Peyer's patch (tissue), 4 donors: ENCODE measurements around the gene METTL24. TPM values are rescaled to one million over a fixed set of nuclear protein-coding genes. Genes with fewer than 3 reads are reported as not detected.

Experiments
- DNase-seq, 3 donors: peaks; one replicate each; pipeline ENCODE4 v3.0.0-alpha.2; 2017 to 2019
- H3K27ac ChIP-seq, 4 donors: fragments of 200-600 bp; sonication (generic); one replicate each; pipeline ENCODE4 v1.5.1; 2016 to 2019
- H3K27me3 ChIP-seq, 2 donors: fragments of 200-600 bp; sonication (generic); one replicate each; pipeline ENCODE4 v1.5.1; 2019
- H3K36me3 ChIP-seq, 3 donors: fragments of 200-600 bp; sonication (generic); one replicate each; pipeline ENCODE4 v1.5.1; 2016 to 2019
- H3K4me1 ChIP-seq, 4 donors: fragments of 200-600 bp; sonication (generic); one replicate each; pipeline ENCODE4 v1.5.1; 2016 to 2019
- H3K4me3 ChIP-seq, 4 donors: fragments of 200-600 bp; sonication (generic); 1 replicate in 3 of 4; 2 replicates in 1 of 4; pipeline ENCODE4 v1.5.1; 2016 to 2019; ENCODE audit warnings: mild to moderate bottlenecking in 1 of 4
- H3K9me3 ChIP-seq, 4 donors: fragments of 200-600 bp; sonication (generic); one replicate each; pipeline ENCODE4 v1.5.1; 2016 to 2019; ENCODE audit warnings: mild to moderate bottlenecking in 1 of 4
- POLR2A ChIP-seq, 2 donors: fragments of 450-650 bp; IDR thresholded peaks; one replicate each; pipeline ENCODE4 v1.5.1; 2017; ENCODE audit warnings: antibody characterized with exemption in 2 of 2, mild to moderate bottlenecking in 2 of 2, moderate library complexity in 2 of 2
- total RNA-seq, 4 donors: library from RNA; depleted of rRNA; stranded (reverse); fragments of >200 nt; gene quantifications; one replicate each; pipeline ENCODE4 v1.1.0, GENCODE V29; 2016
- TF ChIP-seq, protein P1 (sequence below), 6 experiments: fragments of 450-650 bp in 4 of 6; fragments of 200-600 bp in 2 of 6; sonication (generic) in 1 of 6; IDR thresholded peaks; one replicate each; pipeline ENCODE4 v1.5.1; 2017 to 2019; ENCODE audit warnings: antibody characterized with exemption in 6 of 6, mild to moderate bottlenecking in 3 of 6, moderate library complexity in 1 of 6

Gene METTL24
- total RNA-seq, 4 donors from 2014 or later: 3.9 to 11.2 (median 6.8) TPM

GRCh38 chr6:110270165-110270564 lies 88.0 kb downstream of the METTL24 start:
- no peaks in the 10 kb centered on the region for H3K36me3 ChIP-seq
- H3K27ac ChIP-seq: no peak overlapping the region
- no peaks in the 10 kb centered on the region for H3K27me3 ChIP-seq
- H3K4me3 ChIP-seq: no peak overlapping the region
- H3K4me1 ChIP-seq: no peaks in the 10 kb centered on the region
- no peaks in the 10 kb centered on the region for H3K9me3 ChIP-seq
- no peak for DNase-seq
- TF ChIP-seq POLR2A (IDR thresholded peaks at IDR 0.05): no peak
- TF ChIP-seq, protein P1, sequence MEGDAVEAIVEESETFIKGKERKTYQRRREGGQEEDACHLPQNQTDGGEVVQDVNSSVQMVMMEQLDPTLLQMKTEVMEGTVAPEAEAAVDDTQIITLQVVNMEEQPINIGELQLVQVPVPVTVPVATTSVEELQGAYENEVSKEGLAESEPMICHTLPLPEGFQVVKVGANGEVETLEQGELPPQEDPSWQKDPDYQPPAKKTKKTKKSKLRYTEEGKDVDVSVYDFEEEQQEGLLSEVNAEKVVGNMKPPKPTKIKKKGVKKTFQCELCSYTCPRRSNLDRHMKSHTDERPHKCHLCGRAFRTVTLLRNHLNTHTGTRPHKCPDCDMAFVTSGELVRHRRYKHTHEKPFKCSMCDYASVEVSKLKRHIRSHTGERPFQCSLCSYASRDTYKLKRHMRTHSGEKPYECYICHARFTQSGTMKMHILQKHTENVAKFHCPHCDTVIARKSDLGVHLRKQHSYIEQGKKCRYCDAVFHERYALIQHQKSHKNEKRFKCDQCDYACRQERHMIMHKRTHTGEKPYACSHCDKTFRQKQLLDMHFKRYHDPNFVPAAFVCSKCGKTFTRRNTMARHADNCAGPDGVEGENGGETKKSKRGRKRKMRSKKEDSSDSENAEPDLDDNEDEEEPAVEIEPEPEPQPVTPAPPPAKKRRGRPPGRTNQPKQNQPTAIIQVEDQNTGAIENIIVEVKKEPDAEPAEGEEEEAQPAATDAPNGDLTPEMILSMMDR (IDR thresholded peaks at IDR 0.05): no peak

DNA sequence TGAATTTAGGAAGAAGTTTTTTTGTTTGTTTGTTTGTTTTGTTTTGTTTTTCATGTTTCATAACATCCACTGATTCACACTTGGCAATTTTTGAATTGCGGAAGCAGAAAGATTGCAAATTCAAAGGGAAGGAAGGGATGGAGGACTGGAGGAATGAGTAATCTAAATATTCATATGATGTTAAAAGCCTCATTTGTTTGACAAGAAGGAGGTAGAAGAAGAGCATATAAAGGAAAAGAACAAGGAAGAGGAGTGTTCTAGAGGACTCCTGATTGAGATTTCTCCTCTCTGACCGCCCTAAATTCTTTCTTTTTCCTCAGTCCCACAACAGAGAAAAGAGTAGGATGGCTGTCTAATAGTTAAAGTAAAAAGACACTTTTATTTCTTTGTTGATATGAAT lies 88.5 kb downstream of the METTL24 start:
- Histone ChIP-seq H3K9me3 (no peaks in the 10 kb centered on the region), H3K4me3 (no peak overlapping the region), H3K36me3 (no peaks in the 10 kb centered on the region), H3K27me3 (no peaks in the 10 kb centered on the region), H3K4me1 (no peaks in the 10 kb centered on the region), H3K27ac (no peak overlapping the region)
- DNase-seq: no peak
- no peak for TF ChIP-seq POLR2A (IDR thresholded peaks at IDR 0.05)
- TF ChIP-seq, protein P1 (IDR thresholded peaks at IDR 0.05): no peak

GRCh38 chr6:110266996-110267395 lies 91.2 kb downstream of the METTL24 start:
- H3K9me3 ChIP-seq: no peaks in the 10 kb centered on the region
- TF ChIP-seq POLR2A (IDR thresholded peaks at IDR 0.05): no peak
- TF ChIP-seq, protein P1 (IDR thresholded peaks at IDR 0.05): no peak
- no peaks in the 10 kb centered on the region for H3K36me3 ChIP-seq
- H3K27me3 ChIP-seq: no peaks in the 10 kb centered on the region
- no peak overlapping the region for H3K27ac ChIP-seq
- H3K4me1 ChIP-seq: no peaks in the 10 kb centered on the region
- H3K4me3 ChIP-seq: no peak overlapping the region
- DNase-seq: no peak

DNA sequence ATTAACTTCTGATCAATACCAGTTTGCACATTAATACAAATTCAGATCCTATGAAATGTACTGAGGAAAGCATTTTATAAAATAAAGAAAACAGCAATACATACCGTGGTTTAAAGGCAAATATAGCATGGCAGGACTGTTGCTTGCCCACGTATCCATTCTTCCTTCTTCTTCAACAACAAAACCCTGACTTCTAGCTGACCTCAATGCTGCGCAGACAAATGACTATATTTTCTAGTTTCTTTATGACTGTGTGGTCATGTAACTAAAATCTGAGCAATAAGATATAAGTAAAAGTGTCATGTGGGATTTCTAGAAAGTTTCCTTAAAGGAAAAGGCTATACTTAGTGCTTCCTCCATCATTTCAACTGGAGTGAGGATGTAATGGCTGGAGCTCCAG lies 92.9 kb downstream of the METTL24 start:
- no peak for DNase-seq
- no peaks in the 10 kb centered on the region for H3K27me3 ChIP-seq
- H3K4me3 ChIP-seq: no peak overlapping the region
- H3K4me1 ChIP-seq: no peaks in the 10 kb centered on the region
- no peaks in the 10 kb centered on the region for H3K36me3 ChIP-seq
- H3K9me3 ChIP-seq: no peaks in the 10 kb centered on the region
- H3K27ac ChIP-seq: no peak overlapping the region
- TF ChIP-seq, protein P1 (IDR thresholded peaks at IDR 0.05): no peak

GRCh38 chr6:110256366-110256765 lies 101.8 kb downstream of the METTL24 start:
- no peaks in the 10 kb centered on the region for H3K27me3 ChIP-seq
- no peaks in the 10 kb centered on the region for H3K36me3 ChIP-seq
- no peak overlapping the region for H3K27ac ChIP-seq
- peaks cover 0 to 6% (median 0%) of the 10 kb centered on the region in 4 donors for H3K9me3 ChIP-seq
- DNase-seq: no peak
- H3K4me3 ChIP-seq: no peak overlapping the region
- no peaks in the 10 kb centered on the region for H3K4me1 ChIP-seq
- TF ChIP-seq, protein P1 (IDR thresholded peaks at IDR 0.05): no peak
- no peak for TF ChIP-seq POLR2A (IDR thresholded peaks at IDR 0.05)

DNA sequence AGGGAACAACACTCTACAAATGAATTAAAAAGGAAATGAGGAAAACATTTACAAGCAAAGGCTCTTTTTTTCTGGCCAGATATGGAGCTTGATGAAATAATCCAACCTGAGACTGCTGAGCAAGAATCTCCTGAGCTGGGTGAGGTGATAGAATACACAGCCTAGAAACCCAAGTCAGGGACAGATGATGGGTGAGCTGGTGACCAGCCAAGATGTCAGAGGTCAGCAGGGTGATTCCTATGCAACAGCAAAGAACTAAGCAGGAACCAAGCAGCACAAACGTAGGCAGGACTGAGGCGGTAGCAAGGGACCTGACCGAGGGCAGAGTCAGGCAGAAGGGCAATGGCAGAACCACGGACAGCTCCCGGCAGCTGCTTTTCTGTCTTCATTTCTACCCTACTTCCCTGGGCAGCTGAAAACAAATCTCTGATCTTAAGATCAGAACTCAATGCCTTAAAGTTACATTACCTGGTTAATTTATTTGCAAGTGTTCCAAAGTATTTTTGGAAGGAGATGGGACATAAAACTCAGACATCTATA lies 102.9 kb downstream of the METTL24 start:
- TF ChIP-seq POLR2A (IDR thresholded peaks at IDR 0.05): no peak
- TF ChIP-seq, protein P1 (IDR thresholded peaks at IDR 0.05): no peak
- Histone ChIP-seq H3K27me3 (no peaks in the 10 kb centered on the region), H3K4me3 (no peak overlapping the region), H3K9me3 (peaks cover 0 to 6% (median 0%) of the 10 kb centered on the region in 4 donors), H3K4me1 (no peaks in the 10 kb centered on the region), H3K36me3 (no peaks in the 10 kb centered on the region), H3K27ac (no peak overlapping the region)
- no peak for DNase-seq
